ENCODE results near the gene C9. TPM values are rescaled to one million over a fixed set of nuclear protein-coding genes. Genes with fewer than 3 reads are reported as not detected.
"Not testable (repeated sequence)": the region's sequence is repeated elsewhere in the genome, so short reads cannot be mapped to it uniquely, and the experiment has no call there.

The C9 gene
- total RNA-seq, 2 donors from 2014 or later: not detected

DNA sequence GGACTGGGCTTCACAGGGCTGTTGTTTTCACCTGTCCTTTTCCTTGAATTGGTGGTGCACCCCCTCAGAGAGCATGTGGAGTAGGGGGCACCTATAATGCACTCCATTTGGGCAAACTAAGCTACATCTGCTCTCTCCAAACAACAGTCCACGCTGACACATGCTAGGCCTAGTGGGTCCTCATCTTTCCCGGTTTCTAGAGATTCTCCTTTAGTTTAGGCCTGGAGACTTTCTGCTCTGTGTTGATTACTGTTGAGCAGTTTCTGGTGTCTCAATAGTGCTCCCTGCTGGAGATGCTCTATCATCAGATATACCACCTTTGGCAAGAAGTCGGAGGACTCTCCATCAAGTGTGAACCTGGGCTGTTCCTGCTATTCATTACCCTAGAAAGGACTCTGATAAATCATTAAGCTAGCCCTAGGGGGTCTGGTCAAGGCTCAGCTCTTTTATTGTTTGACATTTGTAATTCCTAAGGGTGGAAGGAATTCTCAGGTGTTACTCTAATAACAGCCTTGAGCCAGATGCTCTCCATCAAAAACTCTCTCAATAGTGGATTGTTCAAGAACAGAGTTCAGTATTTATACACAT is 81.0 kb downstream of the C9 start:
- Histone ChIP-seq H3K4me1 (ENCODE audit: control insufficient read depth, insufficient read depth, low read length) (no peaks in the 10 kb centered on the region), H3K36me3 (ENCODE audit: control insufficient read depth, insufficient read depth, low read length) (no peaks in the 10 kb centered on the region), H3K4me3 (ENCODE audit: low read length) (no peak overlapping the region), H3K9me3 (ENCODE audit: control insufficient read depth, low read length) (peaks cover 12% of the 10 kb centered on the region), H3K27ac (ENCODE audit: low read depth, low read length) (no peak overlapping the region), H3K27me3 (ENCODE audit: control insufficient read depth, insufficient read depth, low read length, poor library complexity, severe bottlenecking) (no peaks in the 10 kb centered on the region), H3K9ac (ENCODE audit: extremely low read depth, low read length, poor library complexity, severe bottlenecking) (no peak overlapping the region)
- no peaks in the 10 kb centered on the region for H3K36me3 Mint-ChIP-seq (ENCODE audit: low read depth)
- peaks cover 17% of the 10 kb centered on the region for H3K4me1 Mint-ChIP-seq
- peaks cover 2% of the 10 kb centered on the region for H3K27me3 Mint-ChIP-seq (ENCODE audit: insufficient read depth)
- H3K27ac Mint-ChIP-seq: peak overlapping the region; percentile 3
- TF ChIP-seq, protein P1, sequence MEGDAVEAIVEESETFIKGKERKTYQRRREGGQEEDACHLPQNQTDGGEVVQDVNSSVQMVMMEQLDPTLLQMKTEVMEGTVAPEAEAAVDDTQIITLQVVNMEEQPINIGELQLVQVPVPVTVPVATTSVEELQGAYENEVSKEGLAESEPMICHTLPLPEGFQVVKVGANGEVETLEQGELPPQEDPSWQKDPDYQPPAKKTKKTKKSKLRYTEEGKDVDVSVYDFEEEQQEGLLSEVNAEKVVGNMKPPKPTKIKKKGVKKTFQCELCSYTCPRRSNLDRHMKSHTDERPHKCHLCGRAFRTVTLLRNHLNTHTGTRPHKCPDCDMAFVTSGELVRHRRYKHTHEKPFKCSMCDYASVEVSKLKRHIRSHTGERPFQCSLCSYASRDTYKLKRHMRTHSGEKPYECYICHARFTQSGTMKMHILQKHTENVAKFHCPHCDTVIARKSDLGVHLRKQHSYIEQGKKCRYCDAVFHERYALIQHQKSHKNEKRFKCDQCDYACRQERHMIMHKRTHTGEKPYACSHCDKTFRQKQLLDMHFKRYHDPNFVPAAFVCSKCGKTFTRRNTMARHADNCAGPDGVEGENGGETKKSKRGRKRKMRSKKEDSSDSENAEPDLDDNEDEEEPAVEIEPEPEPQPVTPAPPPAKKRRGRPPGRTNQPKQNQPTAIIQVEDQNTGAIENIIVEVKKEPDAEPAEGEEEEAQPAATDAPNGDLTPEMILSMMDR (conservative IDR thresholded peaks at IDR 0.05): peak; percentile 82
- DNase-seq: peak; percentile 80
- H3K9me3 Mint-ChIP-seq: peaks cover 31% of the 10 kb centered on the region
- WGBS, 2 experiments (ENCODE audit: insufficient coverage in 1 of 2, insufficient read length in 1 of 2): 41 to 53% methylated on average over 2 to 3 of the region's 3 CpGs
- no peak overlapping the region for H3K4me3 Mint-ChIP-seq

DNA sequence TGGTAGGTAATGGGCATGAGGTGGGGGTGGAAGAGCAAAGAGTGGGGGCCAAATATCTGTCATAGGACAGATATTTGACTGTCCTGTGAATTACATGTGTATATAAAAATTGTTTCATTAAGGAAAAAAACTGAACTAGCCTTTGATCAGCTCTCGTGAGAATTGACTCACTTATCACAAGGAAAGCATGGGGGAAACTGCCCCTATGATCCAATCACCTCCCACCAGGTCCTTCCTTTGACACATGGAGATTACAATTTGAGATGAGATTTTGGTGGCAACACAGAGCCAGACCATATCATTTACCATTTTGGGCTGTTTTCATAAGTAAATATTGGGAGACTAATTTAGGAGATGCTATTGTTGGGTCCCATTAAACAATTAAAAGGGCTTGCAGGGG is 81.7 kb downstream of the C9 start:
- no peak overlapping the region for H3K9ac ChIP-seq (ENCODE audit: extremely low read depth, low read length, poor library complexity, severe bottlenecking)
- H3K4me1 ChIP-seq (ENCODE audit: control insufficient read depth, insufficient read depth, low read length): no peaks in the 10 kb centered on the region
- H3K27me3 ChIP-seq (ENCODE audit: control insufficient read depth, insufficient read depth, low read length, poor library complexity, severe bottlenecking): no peaks in the 10 kb centered on the region
- Mint-ChIP-seq H3K27me3 (ENCODE audit: insufficient read depth) (peaks cover 2% of the 10 kb centered on the region), H3K4me1 (peaks cover 17% of the 10 kb centered on the region), H3K9me3 (peaks cover 31% of the 10 kb centered on the region), H3K4me3 (no peak overlapping the region), H3K36me3 (ENCODE audit: low read depth) (no peaks in the 10 kb centered on the region), H3K27ac (no peak overlapping the region)
- no peaks in the 10 kb centered on the region for H3K36me3 ChIP-seq (ENCODE audit: control insufficient read depth, insufficient read depth, low read length)
- H3K4me3 ChIP-seq (ENCODE audit: low read length): no peak overlapping the region
- 95 to 100% methylated on average over 1 of the region's 1 CpG for WGBS, 2 experiments (ENCODE audit: insufficient coverage in 1 of 2, insufficient read length in 1 of 2)
- no peak overlapping the region for H3K27ac ChIP-seq (ENCODE audit: low read depth, low read length)
- DNase-seq: no peak
- peaks cover 12% of the 10 kb centered on the region for H3K9me3 ChIP-seq (ENCODE audit: control insufficient read depth, low read length)
- TF ChIP-seq, protein P1 (conservative IDR thresholded peaks at IDR 0.05): no peak

DNA sequence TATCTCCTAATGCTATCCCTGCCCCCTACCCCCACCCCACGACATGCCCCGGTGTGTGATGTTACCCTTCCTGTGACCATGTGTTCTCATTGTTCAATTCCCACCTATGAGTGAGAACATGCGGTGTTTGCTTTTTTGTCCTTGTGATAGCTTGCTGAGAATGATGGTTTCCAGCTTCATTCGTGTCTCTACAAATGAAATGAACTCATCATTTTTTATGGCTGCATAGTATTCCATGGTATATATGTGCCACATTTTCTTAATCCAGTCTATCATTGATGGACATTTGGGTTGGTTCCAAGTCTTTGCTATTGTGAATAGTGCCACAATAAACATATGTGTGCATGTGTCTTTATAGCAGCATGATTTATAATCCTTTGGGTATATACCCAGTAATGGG is 88.4 kb downstream of the C9 start:
- H3K9me3 ChIP-seq (ENCODE audit: control insufficient read depth, low read length); H3K4me1 Mint-ChIP-seq; H3K4me3 ChIP-seq (ENCODE audit: low read length); H3K27ac Mint-ChIP-seq; H3K4me1 ChIP-seq (ENCODE audit: control insufficient read depth, insufficient read depth, low read length); H3K9ac ChIP-seq (ENCODE audit: extremely low read depth, low read length, poor library complexity, severe bottlenecking); H3K4me3 Mint-ChIP-seq; H3K9me3 Mint-ChIP-seq; H3K36me3 ChIP-seq (ENCODE audit: control insufficient read depth, insufficient read depth, low read length); H3K27me3 ChIP-seq (ENCODE audit: control insufficient read depth, insufficient read depth, low read length, poor library complexity, severe bottlenecking); H3K27ac ChIP-seq (ENCODE audit: low read depth, low read length); H3K36me3 Mint-ChIP-seq (ENCODE audit: low read depth); H3K27me3 Mint-ChIP-seq (ENCODE audit: insufficient read depth); DNase-seq: not testable (repeated sequence)
- WGBS, 2 experiments (ENCODE audit: insufficient coverage in 1 of 2, insufficient read length in 1 of 2): 84 to 100% methylated on average over 3 to 4 of the region's 4 CpGs
